H1 (cell line): Measurements from ENCODE around the gene ZNF831. TPM values are rescaled to one million over a fixed set of nuclear protein-coding genes. Genes with fewer than 3 reads are reported as not detected.

Experiments used
- CTCF ChIA-PET: fragments of 300-600 bp; sonication (Branson Sonifier 250); formaldehyde crosslinking; loops from one replicate; lab custom pipeline; 2021; ENCODE audit not compliant: partially characterized antibody; lab: Charles Lee
- POLR2A ChIA-PET: fragments of 300-600 bp; sonication (Branson Sonifier 250); formaldehyde crosslinking; loops from one replicate; lab custom pipeline; 2021; ENCODE audit warnings: inconsistent platforms; ENCODE audit not compliant: partially characterized antibody; lab: Charles Lee
- DNase-seq, 2 experiments: peaks; one replicate each; pipeline versions ENCODE4 v3.0.0 to v3.0.0-alpha.2; 2010 to 2022; ENCODE audit warnings: low spot score in 2 of 2, low read depth in 1 of 2, mixed read lengths in 1 of 2
- FAIRE-seq: peaks from 2 replicates; lab custom pipeline; 2011; peaks lifted over from hg19 to GRCh38; lab: Jason Lieb, UNC
- H2AFZ ChIP-seq: 2 replicates; pipeline ENCODE4 v1.8.1; 2012; ENCODE audit warnings: low read length, inconsistent platforms
- H2AK5ac ChIP-seq: 2 replicates; pipeline ENCODE4 v1.6.1; 2013; ENCODE audit warnings: low read depth, low read length
- H2BK120ac ChIP-seq: replicated peaks from 2 replicates; pipeline ENCODE3; 2013; ENCODE audit warnings: low read depth, low read length, inconsistent platforms
- H2BK12ac ChIP-seq: 2 replicates; pipeline ENCODE4 v1.6.1; 2013; ENCODE audit warnings: low read depth, low read length
- H2BK15ac ChIP-seq: 2 replicates; pipeline ENCODE4 v1.6.1; 2013; ENCODE audit warnings: low read length
- H2BK20ac ChIP-seq: 2 replicates; pipeline ENCODE4 v1.6.1; 2013; ENCODE audit warnings: low read length
- H2BK5ac ChIP-seq: 2 replicates; pipeline ENCODE4 v1.6.1; 2013; ENCODE audit warnings: low read depth, low read length
- H3K14ac ChIP-seq: 2 replicates; pipeline ENCODE4 v1.6.1; 2013; ENCODE audit warnings: inconsistent platforms; ENCODE audit not compliant: insufficient read length
- H3K18ac ChIP-seq: 2 replicates; pipeline ENCODE4 v1.6.1; 2013; ENCODE audit warnings: low read length; ENCODE audit errors: extremely low read depth
- H3K23ac ChIP-seq: 2 replicates; pipeline ENCODE4 v1.6.1; 2013; ENCODE audit warnings: inconsistent platforms; ENCODE audit not compliant: insufficient read length
- H3K23me2 ChIP-seq: 2 replicates; pipeline ENCODE4 v1.6.1; 2013; ENCODE audit warnings: low read depth, low read length
- H3K27ac ChIP-seq: 2 replicates; pipeline ENCODE4 v1.6.1; 2011; ENCODE audit warnings: low read depth, low read length, inconsistent platforms
- H3K27me3 ChIP-seq, 4 experiments: replicated peaks in 1 of 4; 1 replicate in 1 of 4; 2 replicates in 3 of 4; pipeline versions ENCODE4 v1.6.1 to v1.8.1; 2011 to 2013; ENCODE audit warnings: low read length in 3 of 4, mild to moderate bottlenecking in 3 of 4, inconsistent platforms in 2 of 4, mixed read lengths in 2 of 4, moderate library complexity in 1 of 4; ENCODE audit not compliant: control insufficient read depth in 3 of 4, insufficient read depth in 3 of 4; ENCODE audit errors: extremely low read depth in 1 of 4
- H3K36me3 ChIP-seq, 4 experiments: 2 replicates each; pipeline versions ENCODE4 v1.6.1 to v1.8.1; 2011 to 2013; ENCODE audit warnings: mild to moderate bottlenecking in 4 of 4, low read length in 3 of 4, moderate library complexity in 2 of 4, control low read depth in 1 of 4, inconsistent platforms in 1 of 4; ENCODE audit not compliant: insufficient read depth in 4 of 4, control insufficient read depth in 2 of 4
- H3K4ac ChIP-seq: replicated peaks from 2 replicates; pipeline ENCODE3; 2013; ENCODE audit warnings: low read length, low read depth, mixed read lengths, inconsistent platforms; ENCODE audit not compliant: insufficient read length
- H3K4me1 ChIP-seq, 4 experiments: replicated peaks in 1 of 4; 1 replicate in 1 of 4; 2 replicates in 3 of 4; pipeline versions ENCODE4 v1.6.1 to v1.8.1; 2011 to 2013; ENCODE audit warnings: low read length in 3 of 4, inconsistent platforms in 2 of 4, mixed read lengths in 1 of 4; ENCODE audit not compliant: insufficient read depth in 4 of 4, control insufficient read depth in 3 of 4
- H3K4me2 ChIP-seq, 2 experiments: 2 replicates each; pipeline versions ENCODE4 v1.6.1 to v1.8.1; 2011 to 2013; ENCODE audit warnings: low read depth in 2 of 2, low read length in 2 of 2, control low read depth in 1 of 2, inconsistent platforms in 1 of 2, mild to moderate bottlenecking in 1 of 2; ENCODE audit not compliant: insufficient read depth in 1 of 2
- H3K4me3 ChIP-seq, 4 experiments: fragments of 200-600, 300-600 bp in 1 of 4; sonication (generic), shearing (Covaris generic), sonication (Bioruptor Twin) in 1 of 4; 2 replicates each; pipeline versions ENCODE4 v1.5.1 to v1.8.1; 2011 to 2016; ENCODE audit warnings: low read length in 4 of 4, low read depth in 3 of 4, control low read depth in 2 of 4, inconsistent platforms in 2 of 4, mild to moderate bottlenecking in 2 of 4, mixed read lengths in 1 of 4, moderate library complexity in 1 of 4; ENCODE audit not compliant: insufficient read depth in 2 of 4; ENCODE audit errors: extremely low read depth in 1 of 4
- H3K56ac ChIP-seq: replicated peaks from 2 replicates; pipeline ENCODE3; 2013; ENCODE audit warnings: low read depth, mild to moderate bottlenecking, mixed read lengths, low read length, inconsistent platforms; ENCODE audit not compliant: insufficient read length
- H3K79me1 ChIP-seq: 2 replicates; pipeline ENCODE4 v1.6.1; 2013; ENCODE audit warnings: low read depth, low read length, control low read depth
- H3K79me2 ChIP-seq, 2 experiments: 2 replicates each; pipeline versions ENCODE4 v1.6.1 to v1.8.1; 2012 to 2013; ENCODE audit warnings: low read length in 2 of 2, mild to moderate bottlenecking in 2 of 2, inconsistent platforms in 1 of 2; ENCODE audit not compliant: insufficient read depth in 2 of 2, control insufficient read depth in 1 of 2
- H3K9ac ChIP-seq, 4 experiments: replicated peaks in 1 of 4; 1 replicate in 1 of 4; 2 replicates in 3 of 4; pipeline versions ENCODE4 v1.6.1 to v1.8.1; 2011 to 2013; ENCODE audit warnings: low read depth in 3 of 4, low read length in 3 of 4, control low read depth in 2 of 4, mild to moderate bottlenecking in 2 of 4, moderate library complexity in 2 of 4, inconsistent platforms in 1 of 4; ENCODE audit errors: extremely low read depth in 1 of 4
- H3K9me3 ChIP-seq, 2 experiments: 2 replicates each; pipeline versions ENCODE4 v1.6.1 to v1.8.1; 2012 to 2013; ENCODE audit warnings: mild to moderate bottlenecking in 2 of 2, moderate library complexity in 2 of 2, control low read depth in 1 of 2, inconsistent platforms in 1 of 2, low read depth in 1 of 2, low read length in 1 of 2, mixed read lengths in 1 of 2; ENCODE audit not compliant: insufficient read depth in 2 of 2
- H4K20me1 ChIP-seq, 2 experiments: replicated peaks in 1 of 2; 2 replicates each; pipeline versions ENCODE3 to v1.8.1; 2011 to 2013; ENCODE audit warnings: inconsistent platforms in 2 of 2, low read length in 2 of 2, mild to moderate bottlenecking in 1 of 2; ENCODE audit not compliant: insufficient read depth in 2 of 2, control insufficient read depth in 1 of 2
- H4K5ac ChIP-seq: 2 replicates; pipeline ENCODE4 v1.6.1; 2013; ENCODE audit warnings: low read length, low read depth, mixed read lengths, inconsistent platforms; ENCODE audit not compliant: insufficient read length
- H4K8ac ChIP-seq: 2 replicates; pipeline ENCODE4 v1.8.0; 2013; ENCODE audit warnings: mild to moderate bottlenecking, moderate library complexity, low read length, inconsistent platforms; ENCODE audit not compliant: insufficient read depth; ENCODE audit errors: extremely low read depth
- H4K91ac ChIP-seq: replicated peaks from 2 replicates; pipeline ENCODE3; 2013; ENCODE audit warnings: low read length, mixed read lengths, inconsistent platforms; ENCODE audit not compliant: insufficient read length
- CREB1 ChIP-seq: IDR thresholded peaks from 2 replicates; pipeline ENCODE4 v1.6.1; 2012; ENCODE audit warnings: inconsistent platforms
- HDAC2 ChIP-seq, 2 experiments: fragments of 300-600 bp in 1 of 2; sonication (generic) in 1 of 2; IDR thresholded peaks; 2 replicates each; pipeline ENCODE4 v1.6.1; 2011 to 2012; ENCODE audit warnings: low read depth in 2 of 2, low read length in 2 of 2, mild to moderate bottlenecking in 2 of 2, moderate library complexity in 2 of 2, borderline replicate concordance in 1 of 2, inconsistent platforms in 1 of 2
- MAX ChIP-seq: IDR thresholded peaks from 2 replicates; pipeline ENCODE4 v1.6.1; 2012; ENCODE audit warnings: inconsistent platforms
- PHF8 ChIP-seq: fragments of 200-600 bp; sonication (generic); conservative IDR thresholded peaks from 2 replicates; pipeline ENCODE4 v1.7.1; 2012; ENCODE audit warnings: low read depth, mild to moderate bottlenecking, inconsistent platforms, low read length, moderate library complexity
- POLR2AphosphoS5 ChIP-seq: IDR thresholded peaks from 2 replicates; pipeline ENCODE4 v1.6.1; 2011; ENCODE audit warnings: low read depth, low read length
- TCF12 ChIP-seq: IDR thresholded peaks from 2 replicates; pipeline ENCODE4 v1.6.1; 2011; ENCODE audit warnings: low read depth, mild to moderate bottlenecking, low read length
- polyA plus RNA-seq, 7 experiments: library from polyadenylated mRNA; depleted of rRNA in 3 of 7; stranded (reverse) in 5 of 7; unstranded in 2 of 7; fragments of >200 nt in 5 of 7; fragments of 200-250 nt in 2 of 7; gene quantifications; 1 replicate in 5 of 7; 2 replicates in 1 of 7; 4 replicates in 1 of 7; pipeline versions ENCODE4 v1.2.1 to v1.2.3, GENCODE V29; 2011 to 2013; ENCODE audit warnings: missing spikeins in 2 of 7, mixed read lengths in 2 of 7
- total RNA-seq: library from RNA; stranded (reverse); fragmentation: NEBNext Ultra II Directional; extraction: Animal tissue kit (Norgen Biotek cat#: 25700); gene quantifications from 2 replicates; pipeline ENCODE4 v1.2.1, GENCODE V29; 2021

The ZNF831 gene
- total and polyA plus RNA-seq, 2 of the 8 experiments (the other 6 are each of a cell fraction or from before 2014, with no cell fraction given): not detected

GRCh38 chr20:59183751-59184150 is 20.1 kb downstream of the ZNF831 start:
- Histone ChIP-seq H2AFZ (no peak overlapping the region), H3K27ac (no peak overlapping the region), H3K14ac (no peak overlapping the region), H3K79me2 (no peaks in the 10 kb centered on the region), H2BK15ac (no peak overlapping the region), H3K56ac (no peak overlapping the region), H4K8ac (no peak overlapping the region), H3K4me1 (no peaks in the 10 kb centered on the region), H4K91ac (no peak overlapping the region), H2BK5ac (no peak overlapping the region), H3K36me3 (no peaks in the 10 kb centered on the region), H3K79me1 (no peaks in the 10 kb centered on the region), H3K27me3 (no peaks in the 10 kb centered on the region), H3K9me3 (no peaks in the 10 kb centered on the region), H3K4ac (no peak overlapping the region), H4K20me1 (no peaks in the 10 kb centered on the region), H3K9ac (no peak overlapping the region), H4K5ac (no peak overlapping the region), H3K23ac (no peak overlapping the region), H3K18ac (no peak overlapping the region), H3K4me3 (no peak overlapping the region), H2BK120ac (no peak overlapping the region), H3K4me2 (no peak overlapping the region), H2BK20ac (no peak overlapping the region), H3K23me2 (peaks cover 2% of the 10 kb centered on the region; the same call in 1 of the 2 replicates), H2AK5ac (no peak overlapping the region), H2BK12ac (no peak overlapping the region)
- DNase-seq (no peak), FAIRE-seq (peak; percentile 13)
- ChIA-PET CTCF (no interaction called here), POLR2A (no interaction called here)
- TF ChIP-seq POLR2AphosphoS5 (no peak), CREB1 (no peak), HDAC2 (IDR thresholded peaks at IDR 0.05; ENCODE audit: borderline replicate concordance in 1 of 2, low read depth in 2 of 2, low read length in 2 of 2) (no peak), PHF8 (no peak), MAX (no peak), TCF12 (no peak)
